Activated CD8-positive, alpha-beta T cell treated with anti-CD3 and anti-CD28 coated beads for 36 hours (primary cell): ENCODE results near the gene PLCH1. TPM values are rescaled to one million over a fixed set of nuclear protein-coding genes. Genes with fewer than 3 reads are reported as not detected.

ENCODE experiments used
- ATAC-seq: fragments of 200-7000 bp; cut with Tn5 transposase; one replicate; pipeline ENCODE4 v1.10.0; 2021; ENCODE audit warnings: mild to moderate bottlenecking, moderate library complexity
- CTCF ChIA-PET: fragments of 350-600 bp; sonication (Branson Sonifier 250); formaldehyde crosslinking; loops from one replicate; lab custom pipeline; 2021; ENCODE audit warnings: antibody characterized with exemption; lab: Charles Lee
- POLR2A ChIA-PET: fragments of 350-600 bp; sonication (Branson Sonifier 250); formaldehyde crosslinking; loops from one replicate; lab custom pipeline; 2021; ENCODE audit warnings: antibody characterized with exemption; lab: Charles Lee
- DNase-seq: peaks from one replicate; pipeline ENCODE4 v3.0.0-alpha.2; 2020
- H3K27ac Mint-ChIP-seq: one replicate; pipeline ENCODE4 v1.8.0; 2021; ENCODE audit warnings: mild to moderate bottlenecking, mixed read lengths
- H3K27me3 Mint-ChIP-seq: one replicate; pipeline ENCODE4 v1.8.0; 2021; ENCODE audit warnings: mixed read lengths
- H3K36me3 Mint-ChIP-seq: one replicate; pipeline ENCODE4 v1.8.0; 2021; ENCODE audit warnings: low read depth, mixed read lengths
- H3K4me1 Mint-ChIP-seq: one replicate; pipeline ENCODE4 v1.8.0; 2021; ENCODE audit warnings: low read depth, mixed read lengths
- H3K4me3 Mint-ChIP-seq: one replicate; pipeline ENCODE4 v1.8.0; 2021; ENCODE audit warnings: mild to moderate bottlenecking, moderate library complexity, mixed read lengths
- H3K9me3 Mint-ChIP-seq: one replicate; pipeline ENCODE4 v1.8.0; 2021; ENCODE audit warnings: mixed read lengths
- intact Hi-C: fragments of 100-400 bp; cut with micrococcal nuclease; formaldehyde crosslinking; loops from one replicate; pipeline ENCODE4 v1.10.0; 2022
- total RNA-seq, 2 experiments: library from RNA; stranded (reverse); gene quantifications; one replicate each; pipeline ENCODE4 v1.2.3, GENCODE V29; 2021
- TF ChIP-seq, protein P1 (sequence below): fragments of 200-600 bp; IDR thresholded peaks from one replicate; pipeline ENCODE4 v1.8.0; 2022; ENCODE audit warnings: antibody characterized with exemption, mild to moderate bottlenecking

The PLCH1 gene
- total RNA-seq, 2 experiments from 2014 or later: 0.20 to 0.32 TPM

DNA sequence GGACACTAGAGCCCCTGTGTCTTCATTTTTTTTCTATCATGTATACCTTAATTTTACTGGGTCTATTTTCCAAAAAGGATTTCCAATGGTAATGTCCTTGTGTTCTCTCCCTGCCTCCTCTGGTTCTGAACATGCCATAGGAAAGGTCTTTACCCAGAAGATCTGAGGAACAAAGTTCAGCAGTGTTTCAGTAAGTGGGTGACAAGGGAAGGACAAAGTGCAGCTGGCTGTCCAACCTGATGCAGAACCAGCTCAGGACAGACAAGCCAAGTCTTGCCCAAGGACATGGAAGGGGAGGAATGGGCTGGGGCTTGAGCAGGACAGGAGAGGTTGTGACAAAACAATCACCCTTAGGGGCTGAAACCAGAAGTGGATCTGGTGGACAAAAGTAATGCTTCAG lies 390.2 kb downstream of the PLCH1 start:
- Mint-ChIP-seq H3K4me1 (no peaks in the 10 kb centered on the region), H3K4me3 (no peak overlapping the region), H3K27ac (no peak overlapping the region), H3K36me3 (no peaks in the 10 kb centered on the region), H3K27me3 (peaks cover 2% of the 10 kb centered on the region), H3K9me3 (no peaks in the 10 kb centered on the region)
- ChIA-PET POLR2A (no interaction called here), CTCF (interaction anchor here (3.9 kb wide), 1 partner anchor 347 kb away, joined by 40 read pairs; no protein-coding TSS in a partner anchor)
- ATAC-seq (no peak), DNase-seq (no peak)
- intact Hi-C loops: no loop called here
- TF ChIP-seq, protein P1, sequence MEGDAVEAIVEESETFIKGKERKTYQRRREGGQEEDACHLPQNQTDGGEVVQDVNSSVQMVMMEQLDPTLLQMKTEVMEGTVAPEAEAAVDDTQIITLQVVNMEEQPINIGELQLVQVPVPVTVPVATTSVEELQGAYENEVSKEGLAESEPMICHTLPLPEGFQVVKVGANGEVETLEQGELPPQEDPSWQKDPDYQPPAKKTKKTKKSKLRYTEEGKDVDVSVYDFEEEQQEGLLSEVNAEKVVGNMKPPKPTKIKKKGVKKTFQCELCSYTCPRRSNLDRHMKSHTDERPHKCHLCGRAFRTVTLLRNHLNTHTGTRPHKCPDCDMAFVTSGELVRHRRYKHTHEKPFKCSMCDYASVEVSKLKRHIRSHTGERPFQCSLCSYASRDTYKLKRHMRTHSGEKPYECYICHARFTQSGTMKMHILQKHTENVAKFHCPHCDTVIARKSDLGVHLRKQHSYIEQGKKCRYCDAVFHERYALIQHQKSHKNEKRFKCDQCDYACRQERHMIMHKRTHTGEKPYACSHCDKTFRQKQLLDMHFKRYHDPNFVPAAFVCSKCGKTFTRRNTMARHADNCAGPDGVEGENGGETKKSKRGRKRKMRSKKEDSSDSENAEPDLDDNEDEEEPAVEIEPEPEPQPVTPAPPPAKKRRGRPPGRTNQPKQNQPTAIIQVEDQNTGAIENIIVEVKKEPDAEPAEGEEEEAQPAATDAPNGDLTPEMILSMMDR: no peak

DNA sequence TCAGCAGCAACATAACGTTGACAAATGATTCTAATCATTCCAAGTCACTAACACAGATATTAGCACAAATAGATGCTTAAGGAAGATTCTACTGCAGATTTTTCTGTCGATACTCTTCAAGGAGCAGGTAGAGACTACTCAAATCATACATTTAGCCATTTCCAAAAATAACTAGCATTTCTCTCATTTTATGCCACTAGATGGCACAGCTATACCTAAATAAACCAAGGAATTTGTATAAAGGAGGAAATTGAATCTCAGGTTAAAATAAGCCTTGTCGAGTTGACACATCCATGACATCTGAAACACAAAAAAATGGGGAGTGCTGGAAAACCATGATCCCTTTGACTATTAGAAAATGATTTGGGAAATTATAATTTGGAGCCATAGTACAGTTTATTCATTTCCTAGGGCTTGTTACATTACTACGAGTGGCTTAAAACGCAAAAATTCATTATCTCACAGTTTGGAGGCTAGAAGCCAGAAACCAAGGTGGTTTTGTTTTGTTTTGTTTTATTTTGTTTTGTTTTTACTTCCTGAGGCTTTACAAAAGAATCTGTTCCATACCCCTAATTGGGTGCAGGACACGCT lies 391.9 kb downstream of the PLCH1 start:
- Mint-ChIP-seq H3K4me3 (no peak overlapping the region), H3K4me1 (no peaks in the 10 kb centered on the region), H3K9me3 (no peaks in the 10 kb centered on the region), H3K27me3 (peaks cover 2% of the 10 kb centered on the region), H3K36me3 (no peaks in the 10 kb centered on the region), H3K27ac (no peak overlapping the region)
- ATAC-seq (no peak), DNase-seq (no peak)
- TF ChIP-seq, protein P1: peak; percentile 34
- CTCF ChIA-PET: interaction anchor here (1.3 to 3.9 kb wide), 3 partner anchors 349 to 427 kb away, joined by 3 to 40 read pairs (median 3); no protein-coding TSS in a partner anchor
- intact Hi-C loops: loop anchor here (2.0 kb wide), 1 partner anchor 350 kb away; no protein-coding TSS in a partner anchor
- POLR2A ChIA-PET: no interaction called here

DNA sequence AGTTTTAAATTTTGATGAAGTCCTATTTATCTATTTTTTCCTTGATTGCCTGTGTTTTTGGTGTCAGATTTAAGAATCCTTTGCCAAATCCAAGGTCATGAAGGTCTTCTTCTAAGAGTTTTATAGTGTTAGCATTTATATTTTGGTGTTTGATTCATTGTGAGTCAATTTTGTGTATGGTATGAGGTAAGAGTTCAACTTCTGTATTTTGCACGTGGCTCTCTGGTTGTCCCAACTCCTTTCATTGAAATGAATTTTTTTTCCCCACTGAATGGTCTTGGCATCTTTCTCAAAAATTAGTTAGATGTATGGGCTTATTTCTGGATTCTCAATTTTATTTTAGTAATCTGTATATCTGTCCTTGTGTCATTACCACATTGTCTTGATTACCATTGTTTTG lies 394.3 kb downstream of the PLCH1 start:
- H3K36me3 Mint-ChIP-seq: no peaks in the 10 kb centered on the region
- H3K27me3 Mint-ChIP-seq: peaks cover 2% of the 10 kb centered on the region
- TF ChIP-seq, protein P1: no peak
- DNase-seq (no peak), ATAC-seq (no peak)
- ChIA-PET CTCF (no interaction called here), POLR2A (no interaction called here)
- no peaks in the 10 kb centered on the region for H3K9me3 Mint-ChIP-seq
- H3K27ac Mint-ChIP-seq: no peak overlapping the region
- no peak overlapping the region for H3K4me3 Mint-ChIP-seq
- H3K4me1 Mint-ChIP-seq: no peaks in the 10 kb centered on the region
- intact Hi-C loops: no loop called here

DNA sequence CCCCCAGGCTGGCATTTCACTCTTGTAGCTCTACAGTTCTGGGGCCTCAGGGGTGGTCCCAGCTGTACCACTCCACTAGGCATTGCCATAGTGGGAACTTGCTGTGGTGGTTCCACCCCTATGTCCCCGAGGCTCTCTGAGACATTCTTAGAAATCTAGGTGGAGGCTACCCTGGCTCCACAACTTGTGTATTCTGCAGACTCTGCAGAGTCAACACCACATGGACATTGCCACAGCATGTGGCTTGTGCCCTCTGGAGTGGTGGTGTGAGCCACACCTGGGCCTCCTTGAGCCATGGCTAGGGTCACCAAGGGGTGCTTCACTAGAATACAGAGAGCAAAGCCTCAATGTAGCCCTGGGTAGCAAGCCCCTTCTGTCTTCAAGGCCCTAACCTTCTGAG lies 397.0 kb downstream of the PLCH1 start:
- no peak overlapping the region for H3K4me3 Mint-ChIP-seq
- ChIA-PET POLR2A (no interaction called here), CTCF (no interaction called here)
- no peak for DNase-seq
- ATAC-seq: no peak
- intact Hi-C loops: no loop called here
- H3K36me3 Mint-ChIP-seq: no peaks in the 10 kb centered on the region
- H3K9me3 Mint-ChIP-seq: no peaks in the 10 kb centered on the region
- no peaks in the 10 kb centered on the region for H3K4me1 Mint-ChIP-seq
- no peaks in the 10 kb centered on the region for H3K27me3 Mint-ChIP-seq
- H3K27ac Mint-ChIP-seq: no peak overlapping the region
- TF ChIP-seq, protein P1: no peak

DNA sequence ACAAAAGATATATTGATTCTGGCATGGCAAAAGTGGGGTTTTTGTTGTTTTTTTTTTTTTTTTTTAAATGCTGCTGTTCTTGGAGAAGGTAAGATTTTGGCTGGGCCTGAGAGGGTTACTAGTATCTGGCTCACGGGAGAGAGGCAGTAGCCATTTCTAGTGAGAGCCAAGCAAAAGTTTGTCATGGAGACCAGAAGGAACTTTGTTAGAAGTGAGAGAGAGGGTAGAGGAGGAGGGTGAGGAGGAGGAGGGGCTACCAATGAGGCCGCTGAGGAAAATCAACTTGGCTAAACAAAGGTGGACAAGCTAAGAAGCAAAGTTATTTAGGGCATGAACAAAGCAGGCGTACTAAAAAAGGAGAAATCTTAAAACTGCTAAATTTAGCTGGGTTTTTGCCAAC lies 402.5 kb downstream of the PLCH1 start:
- no peak overlapping the region for H3K4me3 Mint-ChIP-seq
- H3K27me3 Mint-ChIP-seq: peaks cover 2% of the 10 kb centered on the region
- H3K4me1 Mint-ChIP-seq: no peaks in the 10 kb centered on the region
- TF ChIP-seq, protein P1: no peak
- ChIA-PET POLR2A (no interaction called here), CTCF (no interaction called here)
- H3K27ac Mint-ChIP-seq: no peak overlapping the region
- H3K36me3 Mint-ChIP-seq: no peaks in the 10 kb centered on the region
- no peak for DNase-seq
- no peaks in the 10 kb centered on the region for H3K9me3 Mint-ChIP-seq
- ATAC-seq: no peak
- intact Hi-C loops: no loop called here
